VCaP (cell line): Measurements from ENCODE around the gene RNF114.
"Not testable (repeated sequence)": the region's sequence is repeated elsewhere in the genome, so short reads cannot be mapped to it uniquely, and the experiment has no call there.

Source experiments
- H3K27ac ChIP-seq: fragments of 450-650 bp; 2 replicates; pipeline ENCODE4 v1.5.1; 2017
- CTCF ChIP-seq: fragments of 450-650 bp; conservative IDR thresholded peaks from 2 replicates; pipeline ENCODE4 v1.5.1; 2017; ENCODE audit warnings: mild to moderate bottlenecking, moderate library complexity

Gene RNF114

DNA sequence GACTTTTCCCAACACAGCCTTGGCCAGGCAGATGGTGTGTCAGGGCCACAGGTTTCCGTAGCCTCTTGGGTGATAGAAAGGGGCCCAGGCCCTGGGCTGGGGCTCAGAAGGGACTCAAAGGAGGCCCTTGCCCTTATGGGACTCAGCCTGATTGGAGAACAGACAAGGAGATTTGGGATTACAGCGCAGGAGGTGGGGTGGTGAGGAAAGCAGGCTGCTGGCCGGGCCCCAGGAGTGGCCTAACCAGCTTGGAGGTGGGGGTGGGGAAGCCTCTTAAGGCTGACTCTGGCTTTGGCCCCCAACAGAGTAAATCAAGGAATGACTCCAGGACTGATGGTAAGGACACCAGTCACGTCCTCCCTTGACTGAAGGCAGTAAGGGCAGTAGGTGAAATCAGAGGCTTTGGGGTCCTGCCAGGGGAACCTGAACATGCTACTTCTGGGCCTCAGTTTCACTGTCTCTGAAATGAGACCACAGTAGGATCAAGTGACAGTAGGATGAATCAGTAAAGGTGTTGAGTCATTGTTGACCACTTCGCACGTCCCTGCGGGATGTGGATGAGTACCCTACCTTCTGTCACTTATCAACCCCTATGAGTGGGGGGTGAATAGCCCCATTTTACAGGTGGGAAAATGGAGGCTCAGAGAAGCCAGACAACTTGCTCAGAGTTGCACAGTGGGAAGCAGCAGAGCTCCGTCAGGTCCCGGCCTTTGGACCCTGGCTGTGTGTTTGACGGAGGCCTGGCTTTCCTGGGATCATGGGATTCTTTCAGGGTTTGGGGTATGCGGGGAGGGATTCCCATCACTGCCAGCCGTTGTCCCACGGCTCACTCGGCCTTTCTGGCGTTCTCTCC, 51.0 kb downstream of the RNF114 start:
- H3K27ac ChIP-seq, result no peak overlapping the region
- no peak for TF ChIP-seq CTCF

- no peak overlapping the region for H3K27ac ChIP-seq
- TF ChIP-seq CTCF, result no peak
These were observed 51.9 kb downstream of the RNF114 start for GRCh38 chr20:49987868-49988690.

- no peak overlapping the region for H3K27ac ChIP-seq
- no peak for TF ChIP-seq CTCF
These were observed 53.3 kb downstream of the RNF114 start for GRCh38 chr20:49989234-49990065.

- no peak overlapping the region for H3K27ac ChIP-seq
- TF ChIP-seq CTCF, result no peak
These were observed 54.1 kb downstream of the RNF114 start for GRCh38 chr20:49990271-49990720.

DNA sequence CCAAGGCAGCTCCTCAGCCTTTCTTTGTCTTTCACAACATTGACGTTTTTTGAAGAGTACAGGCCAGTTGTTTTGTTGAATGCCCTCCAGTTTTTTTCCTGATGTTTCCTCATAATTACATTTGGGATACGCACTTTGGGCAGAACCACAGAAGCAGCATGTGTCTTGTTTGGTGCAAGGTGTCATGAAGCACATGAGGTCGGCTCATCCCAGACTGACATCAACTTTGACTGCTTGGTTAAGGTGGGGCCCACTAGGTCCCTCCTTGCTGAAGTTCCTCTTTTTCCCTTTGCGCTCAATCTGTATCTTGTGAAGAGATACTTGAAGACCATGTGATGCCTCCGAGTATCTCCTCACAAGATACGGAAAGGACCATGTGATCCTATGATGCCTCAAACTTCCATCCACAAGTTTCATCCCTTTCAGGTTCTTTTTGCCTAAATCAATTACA, 57.1 kb downstream of the RNF114 start:
- no peak overlapping the region for H3K27ac ChIP-seq
- TF ChIP-seq CTCF, result no peak

GRCh38 chr20:49995586-49995985, 59.4 kb downstream of the RNF114 start:
- TF ChIP-seq CTCF, result no peak
- no peak overlapping the region for H3K27ac ChIP-seq

DNA sequence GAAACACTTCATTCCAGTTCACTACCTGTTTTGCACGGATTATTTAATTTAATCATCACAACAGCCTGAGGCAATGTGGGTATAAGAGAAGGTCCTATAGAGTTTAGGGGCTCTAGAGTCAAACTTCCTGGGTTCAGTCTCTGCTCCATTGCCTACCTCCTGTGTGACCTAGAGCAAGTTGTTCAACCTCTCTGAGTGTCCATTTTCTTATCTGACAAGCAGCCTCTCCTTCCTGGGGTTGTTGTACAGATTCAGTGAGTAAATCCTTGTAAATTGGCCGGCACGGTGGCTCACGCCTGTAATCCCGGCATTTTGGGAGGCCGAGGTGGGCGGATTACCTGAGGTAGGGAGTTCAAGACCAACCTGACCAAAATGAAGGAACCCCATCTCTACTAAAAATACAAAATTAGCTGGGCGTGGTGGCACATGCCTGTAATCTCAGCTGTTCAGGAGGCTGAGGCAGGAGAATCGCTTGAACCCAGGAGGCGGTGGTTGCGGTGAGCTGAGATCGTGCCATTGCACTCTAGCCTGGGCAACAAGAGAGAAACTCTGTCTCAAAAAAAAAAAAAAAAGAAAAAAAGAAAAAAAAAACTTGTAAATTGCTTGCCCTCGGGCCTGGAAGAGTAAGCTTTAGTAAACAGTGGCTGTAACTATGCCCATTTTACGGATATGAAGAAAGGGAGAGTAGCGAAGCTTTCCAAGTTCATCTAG, 62.4 kb downstream of the RNF114 start:
- H3K27ac ChIP-seq, result not testable (repeated sequence)
